ENCODE data around the gene AWAT1. TPM values are rescaled to one million over a fixed set of nuclear protein-coding genes. Genes with fewer than 3 reads are reported as not detected.
A peak's percentile ranks its signal among the peaks of the same experiment; 100 is the strongest.

AWAT1 gene
- total RNA-seq, 2 donors from 2014 or later: not detected

DNA sequence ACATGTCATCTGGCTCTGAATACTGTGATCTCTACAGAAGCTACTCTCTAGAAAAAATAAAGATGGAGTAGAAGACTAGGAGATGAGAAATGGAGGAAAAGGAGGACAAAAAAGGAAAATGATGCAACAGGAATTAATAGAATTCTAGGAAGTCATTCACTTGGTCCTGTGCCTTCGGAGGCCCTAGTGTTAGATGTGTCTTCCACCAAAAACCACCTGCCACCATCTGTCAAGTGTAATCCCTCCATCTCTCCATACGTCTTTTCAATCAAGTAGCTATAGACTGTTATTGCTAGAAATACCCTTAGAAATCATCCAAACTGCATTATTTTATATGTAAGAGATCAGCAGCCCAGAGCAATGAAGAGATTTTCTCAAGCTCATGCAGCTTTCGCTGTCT lies 44.6 kb downstream of the AWAT1 start:
- Mint-ChIP-seq H3K9me3 (no peaks in the 10 kb centered on the region), H3K27ac (no peak overlapping the region), H3K27me3 (ENCODE audit: low read depth) (peaks cover 16% of the 10 kb centered on the region), H3K4me1 (ENCODE audit: low read depth) (no peaks in the 10 kb centered on the region), H3K4me3 (no peak overlapping the region), H3K36me3 (ENCODE audit: insufficient read depth in 2 of 2) (no peaks in the 10 kb centered on the region)
- DNase-seq (no peak), ATAC-seq (replicated peaks in 1 of 2) (no peak)

DNA sequence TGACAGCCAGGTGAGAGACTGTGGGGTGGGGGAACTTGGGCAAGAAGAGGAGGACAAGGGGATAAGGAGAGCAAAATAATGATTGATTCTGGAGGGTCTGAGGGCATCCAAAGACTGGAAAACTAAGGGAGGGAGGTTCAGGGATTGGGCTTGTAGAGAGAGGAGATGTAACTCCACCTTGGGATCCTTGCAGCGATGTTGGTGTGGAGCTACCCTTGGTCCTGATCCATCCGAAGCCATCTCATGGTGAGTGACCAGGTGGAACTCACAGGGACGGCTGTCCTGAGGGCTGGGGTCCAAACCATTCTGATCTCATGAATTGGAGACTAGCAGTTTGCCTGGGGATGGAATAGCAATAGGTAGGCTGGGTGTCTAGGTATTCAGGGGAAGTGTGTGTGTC lies 46.1 kb downstream of the AWAT1 start:
- DNase-seq (no peak), ATAC-seq (replicated peaks in 1 of 2) (no peak)
- H3K4me3 Mint-ChIP-seq: no peak overlapping the region
- no peaks in the 10 kb centered on the region for H3K9me3 Mint-ChIP-seq
- H3K27ac Mint-ChIP-seq: no peak overlapping the region
- no peaks in the 10 kb centered on the region for H3K36me3 Mint-ChIP-seq (ENCODE audit: insufficient read depth in 2 of 2)
- H3K27me3 Mint-ChIP-seq (ENCODE audit: low read depth): peaks cover 16% of the 10 kb centered on the region
- H3K4me1 Mint-ChIP-seq (ENCODE audit: low read depth): no peaks in the 10 kb centered on the region

DNA sequence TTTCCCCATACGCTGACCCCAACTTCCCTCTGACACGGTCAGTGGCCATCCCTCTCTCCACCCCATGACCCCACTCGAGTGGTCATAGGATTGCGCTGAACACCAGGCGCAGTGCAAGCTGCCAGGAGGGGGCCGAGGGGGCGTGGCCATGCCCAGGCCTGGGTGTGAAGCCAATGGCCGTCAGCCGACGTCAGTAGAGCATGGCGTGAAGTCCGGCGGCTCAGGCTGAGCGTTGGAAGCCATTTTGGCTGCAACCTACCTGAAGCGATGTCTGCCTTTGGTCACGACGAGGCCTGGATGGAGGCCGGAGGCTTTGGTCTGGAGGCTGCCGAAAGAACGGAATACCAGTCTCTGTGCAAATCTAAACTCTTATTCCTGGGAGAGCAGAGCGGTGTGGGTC lies 47.5 kb downstream of the AWAT1 start, which contains the start of gene RAB41:
Gene RAB41 (plus strand): TSS at position 222 of the 400 bp plus-strand sequence. CDS start 46 bp downstream, at position 268.
- no peaks in the 10 kb centered on the region for H3K4me1 Mint-ChIP-seq (ENCODE audit: low read depth)
- no peak within 1 kb of the TSS for H3K27ac Mint-ChIP-seq
- H3K4me3 Mint-ChIP-seq: no peak within 1 kb of the TSS
- no peak for DNase-seq
- no peak for ATAC-seq (replicated peaks in 1 of 2)
- H3K36me3 Mint-ChIP-seq (ENCODE audit: insufficient read depth in 2 of 2): no peaks in the 10 kb centered on the region
- peaks cover 29% of the 10 kb centered on the region for H3K27me3 Mint-ChIP-seq (ENCODE audit: low read depth)
- H3K9me3 Mint-ChIP-seq: no peaks in the 10 kb centered on the region

DNA sequence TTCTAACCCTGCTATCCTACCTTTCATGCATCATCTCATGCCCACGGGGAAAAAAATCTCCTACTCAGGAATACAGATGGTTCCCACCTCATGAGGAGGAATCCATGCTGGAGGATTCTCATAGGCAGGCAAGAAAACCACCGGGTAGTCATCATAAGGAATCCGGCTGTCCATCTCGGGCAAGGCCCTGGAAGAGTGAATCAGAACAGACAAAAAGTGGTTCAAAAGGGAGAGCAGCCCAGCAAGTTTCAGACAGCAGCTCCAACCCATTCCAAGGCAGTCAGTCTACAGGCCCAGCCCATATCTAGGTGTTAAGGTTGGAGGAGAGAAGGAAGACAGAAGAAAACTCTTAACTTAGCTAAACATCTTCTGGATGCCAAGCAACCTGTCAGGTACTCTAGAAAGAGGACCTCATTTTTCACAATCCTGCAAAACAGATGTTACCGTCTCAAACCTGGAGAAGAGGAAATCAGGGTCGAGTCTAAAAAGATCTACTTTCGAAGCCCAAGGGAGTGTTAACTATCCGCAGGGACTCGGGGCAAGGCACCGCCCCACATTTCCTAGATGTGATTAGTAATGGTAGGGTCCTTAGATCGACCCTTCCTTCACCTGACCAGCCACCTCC lies 54.8 kb downstream of the AWAT1 start:
- H3K4me3 Mint-ChIP-seq: peak overlapping the region; percentile 90
- H3K4me1 Mint-ChIP-seq (ENCODE audit: low read depth): no peaks in the 10 kb centered on the region
- peaks cover 0 to 5% of the 10 kb centered on the region in 2 donors for H3K36me3 Mint-ChIP-seq (ENCODE audit: insufficient read depth in 2 of 2)
- DNase-seq (no peak), ATAC-seq (replicated peaks in 1 of 2) (no peak)
- H3K27ac Mint-ChIP-seq: peak overlapping the region; percentile 82
- H3K27me3 Mint-ChIP-seq (ENCODE audit: low read depth): peaks cover 13% of the 10 kb centered on the region
- no peaks in the 10 kb centered on the region for H3K9me3 Mint-ChIP-seq

Other genes starting within 250 kb of the AWAT1 start
- not detected for gene AWAT2, start 184.7 kb upstream of the AWAT1 start, total RNA-seq
- not detected for gene OTUD6A, start 172.2 kb upstream of the AWAT1 start, total RNA-seq
- 10 to 100 TPM; 61.0 to 61.9 TPM for gene IGBP1, start 101.2 kb upstream of the AWAT1 start, total RNA-seq
- not detected for gene DGAT2L6, start 57.2 kb upstream of the AWAT1 start, total RNA-seq
- under 1 TPM; 0.34 to 0.69 TPM for gene P2RY4, start 25.5 kb downstream of the AWAT1 start, total RNA-seq
- gene ARR3, start 33.7 kb downstream of the AWAT1 start, total RNA-seq: not detected
- not detected for gene RAB41, start 47.5 kb downstream of the AWAT1 start, total RNA-seq
- 10 to 100 TPM; 17.7 to 20.6 TPM for gene PDZD11, start 55.3 kb downstream of the AWAT1 start, total RNA-seq
- 10 to 100 TPM; 26.4 to 28.7 TPM for gene KIF4A, start 55.4 kb downstream of the AWAT1 start, total RNA-seq
- under 1 TPM in 1 of 2 donors, not detected in 1; 0.12 TPM for gene GDPD2, start 188.7 kb downstream of the AWAT1 start, total RNA-seq
- 10 to 100 TPM; 43.8 to 48.9 TPM for gene DLG3, start 210.2 kb downstream of the AWAT1 start, total RNA-seq